OCI-LY7 (cell line): ENCODE data around the gene RNASE4. TPM values are rescaled to one million over a fixed set of nuclear protein-coding genes. Genes with fewer than 3 reads are reported as not detected.

Experiments used
- BruUV-seq: library from RNA; stranded (reverse); fragments of 400-500 nt; replicated peaks from 2 replicates; lab custom pipeline; 2021; lab: Mats Ljungman, UMichigan
- CTCF ChIA-PET: fragments of 300-600 bp; sonication (Branson Sonifier 250); formaldehyde crosslinking; loops from one replicate; lab custom pipeline; 2022; ENCODE audit warnings: antibody characterized with exemption; ENCODE audit not compliant: unreplicated experiment; lab: Charles Lee
- POLR2A ChIA-PET: fragments of 300-600 bp; sonication (Branson Sonifier 250); formaldehyde crosslinking; loops from one replicate; lab custom pipeline; 2022; ENCODE audit warnings: antibody characterized with exemption; lab: Charles Lee
- DNase-seq: peaks from one replicate; pipeline ENCODE4 v3.0.0-alpha.2; 2015; ENCODE audit warnings: low spot score
- H2AFZ ChIP-seq: fragments of 200-600 bp; sonication (generic), shearing (Covaris generic); 2 replicates; pipeline ENCODE4 v1.6.1; 2014; ENCODE audit warnings: mild to moderate bottlenecking, antibody characterized with exemption, low read length, moderate library complexity
- H3K27ac ChIP-seq: fragments of 200-600 bp; sonication (generic); 2 replicates; pipeline ENCODE4 v1.5.1; 2014; ENCODE audit warnings: mixed run types, low read depth, mild to moderate bottlenecking, moderate library complexity, low read length, inconsistent platforms; ENCODE audit not compliant: poor library complexity, severe bottlenecking
- H3K36me3 ChIP-seq: fragments of 200-600 bp; sonication (generic); 2 replicates; pipeline ENCODE4 v1.6.1; 2014; ENCODE audit warnings: mild to moderate bottlenecking, antibody characterized with exemption, low read length, moderate library complexity, mixed read lengths; ENCODE audit not compliant: insufficient read depth
- H3K4me1 ChIP-seq: fragments of 200-600 bp; sonication (generic); 2 replicates; pipeline ENCODE4 v1.5.1; 2014; ENCODE audit warnings: mild to moderate bottlenecking, low read length; ENCODE audit not compliant: insufficient read depth, poor library complexity, severe bottlenecking
- H3K4me2 ChIP-seq: fragments of 200-600 bp; sonication (generic); 2 replicates; pipeline ENCODE4 v1.6.1; 2014; ENCODE audit warnings: mild to moderate bottlenecking, low read length
- H3K4me3 ChIP-seq: fragments of 200-600 bp; sonication (generic); 2 replicates; pipeline ENCODE4 v1.5.1; 2014; ENCODE audit warnings: mild to moderate bottlenecking, low read depth, low read length; ENCODE audit not compliant: poor library complexity, severe bottlenecking
- H3K79me2 ChIP-seq: fragments of 200-600 bp; sonication (generic); 2 replicates; pipeline ENCODE4 v1.6.1; 2016; ENCODE audit warnings: low read depth, mild to moderate bottlenecking, low read length, moderate library complexity, mixed read lengths; ENCODE audit not compliant: insufficient read depth
- H3K9me2 ChIP-seq: fragments of 200-600 bp; sonication (generic); 2 replicates; pipeline ENCODE4 v1.6.1; 2016; ENCODE audit warnings: mild to moderate bottlenecking, low read length, mixed read lengths; ENCODE audit not compliant: insufficient read depth
- H3K9me3 ChIP-seq: fragments of 200-600 bp; sonication (generic); 2 replicates; pipeline ENCODE4 v1.6.1; 2014; ENCODE audit warnings: mild to moderate bottlenecking, mixed run types, low read length, mixed read lengths
- H4K20me1 ChIP-seq: fragments of 200-600 bp; sonication (generic); 2 replicates; pipeline ENCODE4 v1.6.1; 2014; ENCODE audit warnings: mild to moderate bottlenecking, antibody characterized with exemption, low read length, moderate library complexity, mixed read lengths; ENCODE audit not compliant: insufficient read depth
- EZH2phosphoT487 ChIP-seq: fragments of 200-600 bp; sonication (generic); IDR thresholded peaks from 2 replicates; pipeline ENCODE4 v1.6.1; 2018; ENCODE audit warnings: low read depth, borderline replicate concordance, mild to moderate bottlenecking, mixed run types, antibody characterized with exemption, low read length, moderate library complexity, mixed read lengths
- intact Hi-C: fragments of 100-400 bp; cut with micrococcal nuclease; formaldehyde crosslinking; loops from one replicate; pipeline ENCODE4 v1.10.0; 2022; ENCODE audit not compliant: unreplicated experiment
- total RNA-seq, 2 experiments: library from RNA; depleted of rRNA in 1 of 2; stranded (reverse); fragments of >200 nt in 1 of 2; shearing (Covaris generic) in 1 of 2; gene quantifications; 2 replicates each; pipeline ENCODE4 v1.2.3, GENCODE V29; 2014 to 2022
- TF ChIP-seq, protein P1 (sequence below): fragments of 200-600 bp; sonication (generic); conservative IDR thresholded peaks from 2 replicates; pipeline ENCODE4 v1.5.1; 2014; ENCODE audit warnings: mild to moderate bottlenecking, antibody characterized with exemption, low read length, moderate library complexity, mixed read lengths

The RNASE4 gene
- total RNA-seq, 2 experiments from 2014 or later, result not detected

DNA sequence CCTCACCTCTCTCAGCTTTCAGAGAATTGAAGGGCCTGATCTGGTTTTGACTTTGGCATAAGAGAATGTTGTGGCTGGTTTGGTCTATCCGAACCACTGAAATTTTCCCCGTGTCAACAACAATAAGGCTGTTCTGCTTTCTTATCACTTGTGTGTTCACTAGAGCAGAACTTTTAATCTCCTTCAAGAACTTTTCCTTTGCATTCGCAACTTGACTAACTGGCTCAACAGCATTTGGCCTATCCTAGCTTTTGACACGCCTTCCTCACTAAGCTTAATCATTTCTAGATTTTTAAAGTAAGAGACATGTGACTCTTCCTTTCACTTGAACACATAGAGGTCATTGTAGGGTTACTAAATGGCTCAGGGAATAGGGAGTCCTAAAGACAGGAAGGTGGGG is 35.4 kb downstream of the RNASE4 start:
- H3K9me2 ChIP-seq, result no peaks in the 10 kb centered on the region
- DNase-seq, result no peak
- H3K27ac ChIP-seq, result no peak overlapping the region
- H3K4me2 ChIP-seq, result no peak overlapping the region
- no peaks in the 10 kb centered on the region for H3K36me3 ChIP-seq
- H3K4me3 ChIP-seq, result no peak overlapping the region
- H2AFZ ChIP-seq, result no peak overlapping the region
- CTCF ChIA-PET, result no interaction called here
- H3K4me1 ChIP-seq, result no peaks in the 10 kb centered on the region
- intact Hi-C loops, result no loop called here
- no peaks in the 10 kb centered on the region for H3K9me3 ChIP-seq
- BruUV-seq, result no TSS peak
- no peaks in the 10 kb centered on the region for H3K79me2 ChIP-seq
- POLR2A ChIA-PET, result interaction anchor here (0.6 kb wide), 1 partner anchor 77 kb away, joined by 4 read pairs; no protein-coding TSS in a partner anchor
- H4K20me1 ChIP-seq, result no peaks in the 10 kb centered on the region
- TF ChIP-seq, protein P1, sequence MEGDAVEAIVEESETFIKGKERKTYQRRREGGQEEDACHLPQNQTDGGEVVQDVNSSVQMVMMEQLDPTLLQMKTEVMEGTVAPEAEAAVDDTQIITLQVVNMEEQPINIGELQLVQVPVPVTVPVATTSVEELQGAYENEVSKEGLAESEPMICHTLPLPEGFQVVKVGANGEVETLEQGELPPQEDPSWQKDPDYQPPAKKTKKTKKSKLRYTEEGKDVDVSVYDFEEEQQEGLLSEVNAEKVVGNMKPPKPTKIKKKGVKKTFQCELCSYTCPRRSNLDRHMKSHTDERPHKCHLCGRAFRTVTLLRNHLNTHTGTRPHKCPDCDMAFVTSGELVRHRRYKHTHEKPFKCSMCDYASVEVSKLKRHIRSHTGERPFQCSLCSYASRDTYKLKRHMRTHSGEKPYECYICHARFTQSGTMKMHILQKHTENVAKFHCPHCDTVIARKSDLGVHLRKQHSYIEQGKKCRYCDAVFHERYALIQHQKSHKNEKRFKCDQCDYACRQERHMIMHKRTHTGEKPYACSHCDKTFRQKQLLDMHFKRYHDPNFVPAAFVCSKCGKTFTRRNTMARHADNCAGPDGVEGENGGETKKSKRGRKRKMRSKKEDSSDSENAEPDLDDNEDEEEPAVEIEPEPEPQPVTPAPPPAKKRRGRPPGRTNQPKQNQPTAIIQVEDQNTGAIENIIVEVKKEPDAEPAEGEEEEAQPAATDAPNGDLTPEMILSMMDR, result no peak
- no peak for TF ChIP-seq EZH2phosphoT487

DNA sequence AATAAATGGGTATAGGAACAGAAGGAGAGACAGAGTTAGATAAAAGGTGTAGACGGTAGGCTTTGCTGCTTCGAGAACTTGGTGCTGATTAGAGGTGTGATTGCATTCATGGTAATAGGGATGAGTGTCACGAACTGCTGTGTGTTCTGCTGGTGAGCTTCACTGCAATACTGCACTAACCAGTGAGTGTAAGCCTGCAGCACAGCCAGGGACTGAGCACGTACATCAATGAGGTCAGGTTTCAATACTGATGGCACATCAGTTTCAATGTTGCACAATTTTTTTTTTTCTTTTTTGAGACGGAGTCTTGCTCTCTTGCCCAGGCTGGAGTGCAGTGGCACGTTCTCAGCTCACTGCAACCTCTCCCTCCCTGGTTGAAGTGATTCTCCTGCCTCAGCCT is 36.4 kb downstream of the RNASE4 start:
- Histone ChIP-seq H3K36me3 (no peaks in the 10 kb centered on the region), H3K4me1 (no peaks in the 10 kb centered on the region), H3K4me2 (no peak overlapping the region), H3K9me3 (no peaks in the 10 kb centered on the region), H3K27ac (no peak overlapping the region), H3K4me3 (no peak overlapping the region), H3K79me2 (no peaks in the 10 kb centered on the region), H2AFZ (no peak overlapping the region), H3K9me2 (no peaks in the 10 kb centered on the region), H4K20me1 (no peaks in the 10 kb centered on the region)
- TF ChIP-seq EZH2phosphoT487, result no peak
- TF ChIP-seq, protein P1, result no peak
- ChIA-PET CTCF (no interaction called here), POLR2A (no interaction called here)
- no peak for DNase-seq
- intact Hi-C loops, result no loop called here
- BruUV-seq, result no TSS peak

DNA sequence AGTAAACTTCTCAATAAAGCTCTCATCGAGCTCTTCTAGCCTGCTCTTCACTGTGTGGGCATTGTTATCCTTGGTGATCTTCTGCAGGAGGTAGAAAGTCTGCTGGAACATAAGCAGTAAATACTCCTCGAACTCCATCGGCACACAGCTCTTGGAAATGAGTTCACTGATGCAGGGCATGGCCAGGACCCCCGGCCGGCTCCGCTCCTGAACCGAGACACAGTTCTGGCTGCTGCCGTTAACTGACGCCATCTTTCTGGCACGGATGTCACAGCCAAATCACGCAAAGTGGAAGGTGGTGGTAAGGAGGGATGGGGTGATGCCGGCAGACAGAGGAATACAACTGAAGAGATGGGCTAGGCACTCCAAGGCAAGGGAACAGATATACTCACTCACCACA is 37.7 kb downstream of the RNASE4 start:
- DNase-seq, result no peak
- Histone ChIP-seq H3K9me3 (no peaks in the 10 kb centered on the region), H3K9me2 (no peaks in the 10 kb centered on the region), H3K27ac (no peak overlapping the region), H3K36me3 (no peaks in the 10 kb centered on the region), H3K4me3 (no peak overlapping the region), H3K4me1 (no peaks in the 10 kb centered on the region), H3K4me2 (no peak overlapping the region), H2AFZ (no peak overlapping the region), H4K20me1 (no peaks in the 10 kb centered on the region), H3K79me2 (no peaks in the 10 kb centered on the region)
- CTCF ChIA-PET, result no interaction called here
- BruUV-seq, result no TSS peak
- no peak for TF ChIP-seq EZH2phosphoT487
- TF ChIP-seq, protein P1, result no peak
- intact Hi-C loops, result no loop called here
- POLR2A ChIA-PET, result no interaction called here
